Measurements from ENCODE around the gene ZAP70. TPM values are rescaled to one million over a fixed set of nuclear protein-coding genes. Genes with fewer than 3 reads are reported as not detected.

ZAP70 gene
- polyA plus RNA-seq, 2 of the 4 experiments (the other 2 are of a cell fraction), result 0.10 TPM; not detected in 1

DNA sequence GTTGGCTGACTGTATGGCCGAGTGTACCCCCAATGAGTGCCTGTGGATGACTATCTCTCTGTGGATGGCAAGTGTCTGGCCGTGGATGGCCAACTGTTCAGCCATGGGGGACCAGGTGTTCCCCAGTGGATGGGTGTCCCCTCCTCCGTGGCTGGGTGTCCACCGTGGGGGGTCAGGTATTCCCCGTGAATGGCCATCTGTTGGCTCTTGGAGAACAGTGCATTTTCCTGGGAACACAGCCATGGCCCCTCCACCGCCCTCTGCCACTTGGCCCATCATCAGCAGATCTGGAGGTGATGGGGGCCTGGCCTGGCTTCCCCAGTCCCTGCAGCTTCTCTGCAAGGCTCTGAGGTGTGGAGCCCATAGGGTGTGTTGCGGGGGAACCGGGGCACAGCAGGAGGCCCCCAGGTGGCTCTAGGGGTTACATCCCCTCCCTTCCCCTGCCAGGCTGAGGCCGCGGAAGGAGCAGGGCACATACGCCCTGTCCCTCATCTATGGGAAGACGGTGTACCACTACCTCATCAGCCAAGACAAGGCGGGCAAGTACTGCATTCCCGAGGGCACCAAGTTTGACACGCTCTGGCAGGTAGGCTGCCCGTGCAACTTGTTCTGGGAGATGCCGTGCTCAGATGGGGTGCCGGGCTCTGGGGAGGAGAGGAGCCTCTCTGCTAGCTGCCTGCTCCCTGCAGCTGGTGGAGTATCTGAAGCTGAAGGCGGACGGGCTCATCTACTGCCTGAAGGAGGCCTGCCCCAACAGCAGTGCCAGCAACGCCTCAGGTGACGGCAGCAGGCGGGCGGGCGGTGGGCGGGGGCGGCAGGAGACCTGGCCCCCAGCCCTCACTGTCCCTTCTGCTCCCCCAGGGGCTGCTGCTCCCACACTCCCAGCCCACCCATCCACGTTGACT lies 19.3 kb downstream of the ZAP70 start:
- CTCF ChIA-PET, result no interaction called here
- TF ChIP-seq RNF2 (IDR thresholded peaks at IDR 0.05; ENCODE audit: borderline replicate concordance, low read depth), result no peak
- TF ChIP-seq, protein P1, sequence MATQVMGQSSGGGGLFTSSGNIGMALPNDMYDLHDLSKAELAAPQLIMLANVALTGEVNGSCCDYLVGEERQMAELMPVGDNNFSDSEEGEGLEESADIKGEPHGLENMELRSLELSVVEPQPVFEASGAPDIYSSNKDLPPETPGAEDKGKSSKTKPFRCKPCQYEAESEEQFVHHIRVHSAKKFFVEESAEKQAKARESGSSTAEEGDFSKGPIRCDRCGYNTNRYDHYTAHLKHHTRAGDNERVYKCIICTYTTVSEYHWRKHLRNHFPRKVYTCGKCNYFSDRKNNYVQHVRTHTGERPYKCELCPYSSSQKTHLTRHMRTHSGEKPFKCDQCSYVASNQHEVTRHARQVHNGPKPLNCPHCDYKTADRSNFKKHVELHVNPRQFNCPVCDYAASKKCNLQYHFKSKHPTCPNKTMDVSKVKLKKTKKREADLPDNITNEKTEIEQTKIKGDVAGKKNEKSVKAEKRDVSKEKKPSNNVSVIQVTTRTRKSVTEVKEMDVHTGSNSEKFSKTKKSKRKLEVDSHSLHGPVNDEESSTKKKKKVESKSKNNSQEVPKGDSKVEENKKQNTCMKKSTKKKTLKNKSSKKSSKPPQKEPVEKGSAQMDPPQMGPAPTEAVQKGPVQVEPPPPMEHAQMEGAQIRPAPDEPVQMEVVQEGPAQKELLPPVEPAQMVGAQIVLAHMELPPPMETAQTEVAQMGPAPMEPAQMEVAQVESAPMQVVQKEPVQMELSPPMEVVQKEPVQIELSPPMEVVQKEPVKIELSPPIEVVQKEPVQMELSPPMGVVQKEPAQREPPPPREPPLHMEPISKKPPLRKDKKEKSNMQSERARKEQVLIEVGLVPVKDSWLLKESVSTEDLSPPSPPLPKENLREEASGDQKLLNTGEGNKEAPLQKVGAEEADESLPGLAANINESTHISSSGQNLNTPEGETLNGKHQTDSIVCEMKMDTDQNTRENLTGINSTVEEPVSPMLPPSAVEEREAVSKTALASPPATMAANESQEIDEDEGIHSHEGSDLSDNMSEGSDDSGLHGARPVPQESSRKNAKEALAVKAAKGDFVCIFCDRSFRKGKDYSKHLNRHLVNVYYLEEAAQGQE (IDR thresholded peaks at IDR 0.05), result no peak
- TF ChIP-seq BHLHE40 (IDR thresholded peaks at IDR 0.05; ENCODE audit: low read depth, low read length), result no peak
- Histone ChIP-seq H3K27ac (no peak overlapping the region), H3K4me2 (no peak overlapping the region), H3K4me1 (peaks cover 3% of the 10 kb centered on the region; the same call in 1 of the 3 replicates), H3K4me3 (no peak overlapping the region), H3K9me3 (peaks cover 5% of the 10 kb centered on the region; the same call in 2 of the 3 replicates)
- DNase-seq (ENCODE audit: low read depth in 1 of 2, low spot score in 1 of 2) (no peak), ATAC-seq (no peak), FAIRE-seq (no peak)
- WGBS (ENCODE audit: missing lambda C conversion rate), result 28% methylated on average over 8 of the region's 28 CpGs
- POLR2A ChIA-PET, result no interaction called here

DNA sequence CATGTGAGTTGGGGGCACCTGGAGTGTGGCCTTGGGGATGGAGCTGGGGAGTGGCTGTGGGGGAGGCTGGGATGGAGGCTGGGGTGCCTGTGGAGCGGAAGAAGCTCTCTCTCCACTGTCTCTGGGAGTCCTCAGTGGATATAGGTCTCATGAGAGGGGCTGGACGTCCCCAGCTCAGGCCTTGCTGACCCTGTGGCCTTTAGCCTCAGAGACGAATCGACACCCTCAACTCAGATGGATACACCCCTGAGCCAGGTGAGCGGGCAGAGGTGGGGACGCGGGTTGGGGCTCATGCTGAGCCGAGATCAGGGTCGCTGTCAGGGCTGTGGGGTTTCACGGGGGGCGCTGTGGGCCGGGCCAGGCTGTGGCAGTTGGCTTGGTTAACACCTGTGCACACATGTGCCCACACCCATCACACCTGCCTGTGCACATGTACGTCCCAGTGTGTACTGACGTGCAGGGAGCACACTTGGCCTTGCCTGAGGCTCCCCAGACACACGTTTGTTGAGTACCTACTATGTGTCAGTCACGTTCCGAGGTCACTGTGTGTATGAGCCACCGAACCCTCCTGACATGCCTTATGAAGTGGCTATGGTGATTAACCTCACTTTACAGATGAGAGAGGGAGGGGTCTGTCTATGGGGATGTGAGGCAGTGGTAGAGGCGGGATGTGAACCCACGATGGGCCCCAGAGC lies 20.1 kb downstream of the ZAP70 start:
- DNase-seq (ENCODE audit: low read depth in 1 of 2, low spot score in 1 of 2) (no peak), ATAC-seq (no peak), FAIRE-seq (no peak)
- Histone ChIP-seq H3K4me1 (no peaks in the 10 kb centered on the region; the same call in 2 of the 3 replicates), H3K4me2 (no peak overlapping the region), H3K27ac (no peak overlapping the region), H3K9me3 (peaks cover 5% of the 10 kb centered on the region; the same call in 2 of the 3 replicates), H3K4me3 (no peak overlapping the region)
- ChIA-PET POLR2A (no interaction called here), CTCF (no interaction called here)
- no peak for TF ChIP-seq MYC (IDR thresholded peaks at IDR 0.05; ENCODE audit: borderline replicate concordance, low read length)
- no peak for TF ChIP-seq CEBPB (IDR thresholded peaks at IDR 0.05)
- TF ChIP-seq RCOR1 (IDR thresholded peaks at IDR 0.05; ENCODE audit: low read depth, low read length), result no peak
- no peak for TF ChIP-seq RAD21 (conservative IDR thresholded peaks at IDR 0.05 in 1 of 2, IDR thresholded peaks at IDR 0.05 in 1 of 2)
- TF ChIP-seq HOXB5 (CRISPR knock-in tag; IDR thresholded peaks at IDR 0.05), result no peak
- TF ChIP-seq CBX8 (IDR thresholded peaks at IDR 0.05), result no peak
- no peak for TF ChIP-seq SREBF2 (IDR thresholded peaks at IDR 0.05)
- TF ChIP-seq RARB (CRISPR knock-in tag; IDR thresholded peaks at IDR 0.05), result no peak
- TF ChIP-seq, protein P2, sequence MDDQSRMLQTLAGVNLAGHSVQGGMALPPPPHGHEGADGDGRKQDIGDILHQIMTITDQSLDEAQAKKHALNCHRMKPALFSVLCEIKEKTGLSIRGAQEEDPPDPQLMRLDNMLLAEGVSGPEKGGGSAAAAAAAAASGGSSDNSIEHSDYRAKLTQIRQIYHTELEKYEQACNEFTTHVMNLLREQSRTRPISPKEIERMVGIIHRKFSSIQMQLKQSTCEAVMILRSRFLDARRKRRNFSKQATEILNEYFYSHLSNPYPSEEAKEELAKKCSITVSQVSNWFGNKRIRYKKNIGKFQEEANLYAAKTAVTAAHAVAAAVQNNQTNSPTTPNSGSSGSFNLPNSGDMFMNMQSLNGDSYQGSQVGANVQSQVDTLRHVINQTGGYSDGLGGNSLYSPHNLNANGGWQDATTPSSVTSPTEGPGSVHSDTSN (IDR thresholded peaks at IDR 0.05), result no peak
- 43% methylated on average over 17 of the region's 20 CpGs for WGBS (ENCODE audit: missing lambda C conversion rate)

DNA sequence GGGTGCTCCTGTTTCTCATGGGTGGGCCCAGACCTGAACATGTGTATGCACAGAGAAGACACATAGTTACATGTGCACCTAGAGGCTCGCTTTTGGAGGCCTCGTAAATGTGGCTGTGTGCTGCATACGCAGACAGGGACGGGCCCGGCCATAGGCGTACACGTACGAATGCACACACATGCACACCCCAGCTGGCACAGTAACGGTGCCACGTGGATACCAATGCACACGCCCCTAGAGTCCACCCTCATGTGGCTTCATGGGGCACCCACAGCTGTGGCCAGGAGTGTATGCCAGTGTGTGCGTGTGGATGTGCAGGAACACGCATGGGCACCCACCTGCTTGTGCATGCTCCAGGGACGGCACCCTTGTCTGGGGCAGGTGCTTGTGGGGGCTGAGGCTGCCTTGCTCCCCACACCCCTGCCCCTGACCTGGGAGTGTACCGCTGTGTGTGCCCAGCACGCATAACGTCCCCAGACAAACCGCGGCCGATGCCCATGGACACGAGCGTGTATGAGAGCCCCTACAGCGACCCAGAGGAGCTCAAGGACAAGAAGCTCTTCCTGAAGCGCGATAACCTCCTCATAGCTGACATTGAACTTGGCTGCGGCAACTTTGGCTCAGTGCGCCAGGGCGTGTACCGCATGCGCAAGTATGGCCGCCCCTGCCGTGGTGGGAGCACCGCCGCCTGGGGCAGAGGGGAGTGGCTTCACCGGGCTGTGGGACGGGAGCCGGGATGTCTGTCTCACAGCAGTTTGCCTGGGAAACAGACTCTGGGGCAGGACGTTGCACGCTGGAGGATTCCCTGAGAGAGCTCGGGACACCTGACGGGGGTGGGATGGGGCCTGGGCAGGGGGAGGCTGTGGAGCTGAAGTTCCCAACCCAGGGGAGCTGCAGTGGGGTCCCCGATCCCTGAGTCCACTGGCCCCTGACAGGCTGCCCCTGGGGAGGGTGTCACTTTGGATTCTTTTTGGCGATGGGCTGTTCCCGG lies 21.0 kb downstream of the ZAP70 start:
- H3K4me1 ChIP-seq, result no peaks in the 10 kb centered on the region
- 74% methylated on average over 16 of the region's 44 CpGs for WGBS (ENCODE audit: missing lambda C conversion rate)
- ChIA-PET POLR2A (no interaction called here), CTCF (interaction anchor here (1.0 to 1.2 kb wide), 2 partner anchors 34 to 144 kb away, joined by 3 read pairs; no protein-coding TSS in a partner anchor)
- H3K4me3 ChIP-seq, result no peak overlapping the region
- TF ChIP-seq ZNF302 (CRISPR knock-in tag; IDR thresholded peaks at IDR 0.05) (no peak), CHD4 (IDR thresholded peaks at IDR 0.05; ENCODE audit: borderline replicate concordance) (no peak), RCOR1 (IDR thresholded peaks at IDR 0.05; ENCODE audit: low read depth, low read length) (no peak), FOSB (CRISPR knock-in tag; IDR thresholded peaks at IDR 0.05) (no peak), JUN (IDR thresholded peaks at IDR 0.05) (no peak), ESRRA (IDR thresholded peaks at IDR 0.05; ENCODE audit: borderline replicate concordance, low read length) (no peak), POLR2AphosphoS2 (conservative IDR thresholded peaks at IDR 0.05; ENCODE audit: low read length) (no peak), HOXA7 (CRISPR knock-in tag; IDR thresholded peaks at IDR 0.05) (no peak)
- TF ChIP-seq, protein P2 (IDR thresholded peaks at IDR 0.05), result no peak
- TF ChIP-seq, protein P3, sequence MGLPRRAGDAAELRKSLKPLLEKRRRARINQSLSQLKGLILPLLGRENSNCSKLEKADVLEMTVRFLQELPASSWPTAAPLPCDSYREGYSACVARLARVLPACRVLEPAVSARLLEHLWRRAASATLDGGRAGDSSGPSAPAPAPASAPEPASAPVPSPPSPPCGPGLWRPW (IDR thresholded peaks at IDR 0.05), result no peak
- ATAC-seq, result no peak
- no peak overlapping the region for H3K4me2 ChIP-seq
- no peak for DNase-seq (ENCODE audit: low read depth in 1 of 2, low spot score in 1 of 2)
- FAIRE-seq, result no peak
- no peak overlapping the region for H3K27ac ChIP-seq
- peaks cover 5% of the 10 kb centered on the region; the same call in 2 of the 3 replicates for H3K9me3 ChIP-seq

All from A549 (cell line).